A549 (cell line): ENCODE measurements around the gene NDUFB2.

Source experiments
- BHLHE40 ChIP-seq: IDR thresholded peaks from 2 replicates; pipeline ENCODE4 v1.6.1; 2012; ENCODE audit warnings: low read depth, low read length, inconsistent platforms
- CBX8 ChIP-seq: fragments of 200-600 bp; sonication (generic); IDR thresholded peaks from 2 replicates; pipeline ENCODE4 v1.6.1; 2016
- CEBPB ChIP-seq, 2 experiments: fragments of >200 bp in 1 of 2; sonication (Bioruptor Twin) in 1 of 2; formaldehyde crosslinking in 1 of 2; IDR thresholded peaks; 2 replicates each; pipeline ENCODE4 v1.6.1; 2012 to 2016
- CHD2 ChIP-seq: fragments of 150-350 bp; IDR thresholded peaks from 2 replicates; pipeline ENCODE4 v1.6.1; 2014; ENCODE audit warnings: low read length; ENCODE audit not compliant: partially characterized antibody
- EP300 ChIP-seq, 2 experiments: fragments of >200 bp; sonication (Bioruptor Twin); formaldehyde crosslinking; IDR thresholded peaks; 2 replicates in 1 of 2; 3 replicates in 1 of 2; pipeline ENCODE4 v1.6.1; 2016 to 2017
- HDAC2 ChIP-seq: fragments of 200-600 bp; sonication (generic); IDR thresholded peaks from 2 replicates; pipeline ENCODE4 v1.6.1; 2016
- HEYL ChIP-seq: fragments of 250-450 bp; sonication (Bioruptor Pico); IDR thresholded peaks from 2 replicates; pipeline ENCODE4 v1.8.0; 2021; ENCODE audit warnings: mild to moderate bottlenecking, moderate library complexity
- KDM1A ChIP-seq: fragments of 200-600 bp; sonication (generic); IDR thresholded peaks from 2 replicates; pipeline ENCODE4 v1.6.1; 2016; ENCODE audit warnings: low read depth, mild to moderate bottlenecking
- POLR2A ChIP-seq: IDR thresholded peaks from 2 replicates; pipeline ENCODE4 v1.6.1; 2012; ENCODE audit warnings: mild to moderate bottlenecking, low read length
- RAD21 ChIP-seq, 2 experiments: fragments of >200 bp in 1 of 2; sonication (Bioruptor Twin) in 1 of 2; formaldehyde crosslinking in 1 of 2; IDR thresholded peaks in 1 of 2; conservative IDR thresholded peaks in 1 of 2; 2 replicates in 1 of 2; 3 replicates in 1 of 2; pipeline ENCODE4 v1.6.1; 2012 to 2018; ENCODE audit warnings: inconsistent platforms in 1 of 2
- RNF2 ChIP-seq: fragments of 200-600 bp; sonication (generic); IDR thresholded peaks from 2 replicates; pipeline ENCODE4 v1.6.1; 2016; ENCODE audit warnings: low read depth, mild to moderate bottlenecking, antibody characterized with exemption, moderate library complexity, borderline replicate concordance
- TF ChIP-seq, protein P1 (sequence below): fragments of 200-600 bp; sonication (generic); IDR thresholded peaks from 2 replicates; pipeline ENCODE4 v1.6.1; 2016; ENCODE audit warnings: antibody characterized with exemption, mild to moderate bottlenecking, moderate library complexity
- TF ChIP-seq, protein P2 (sequence below): fragments of >200 bp; sonication (Bioruptor Twin); formaldehyde crosslinking; IDR thresholded peaks from 3 replicates; pipeline ENCODE4 v1.5.1; 2016
- TF ChIP-seq, protein P3 (sequence below): fragments of 250-450 bp; sonication (Bioruptor Pico); IDR thresholded peaks from 2 replicates; pipeline ENCODE4 v1.5.0; 2021; ENCODE audit warnings: mild to moderate bottlenecking, moderate library complexity, borderline replicate concordance

DNA sequence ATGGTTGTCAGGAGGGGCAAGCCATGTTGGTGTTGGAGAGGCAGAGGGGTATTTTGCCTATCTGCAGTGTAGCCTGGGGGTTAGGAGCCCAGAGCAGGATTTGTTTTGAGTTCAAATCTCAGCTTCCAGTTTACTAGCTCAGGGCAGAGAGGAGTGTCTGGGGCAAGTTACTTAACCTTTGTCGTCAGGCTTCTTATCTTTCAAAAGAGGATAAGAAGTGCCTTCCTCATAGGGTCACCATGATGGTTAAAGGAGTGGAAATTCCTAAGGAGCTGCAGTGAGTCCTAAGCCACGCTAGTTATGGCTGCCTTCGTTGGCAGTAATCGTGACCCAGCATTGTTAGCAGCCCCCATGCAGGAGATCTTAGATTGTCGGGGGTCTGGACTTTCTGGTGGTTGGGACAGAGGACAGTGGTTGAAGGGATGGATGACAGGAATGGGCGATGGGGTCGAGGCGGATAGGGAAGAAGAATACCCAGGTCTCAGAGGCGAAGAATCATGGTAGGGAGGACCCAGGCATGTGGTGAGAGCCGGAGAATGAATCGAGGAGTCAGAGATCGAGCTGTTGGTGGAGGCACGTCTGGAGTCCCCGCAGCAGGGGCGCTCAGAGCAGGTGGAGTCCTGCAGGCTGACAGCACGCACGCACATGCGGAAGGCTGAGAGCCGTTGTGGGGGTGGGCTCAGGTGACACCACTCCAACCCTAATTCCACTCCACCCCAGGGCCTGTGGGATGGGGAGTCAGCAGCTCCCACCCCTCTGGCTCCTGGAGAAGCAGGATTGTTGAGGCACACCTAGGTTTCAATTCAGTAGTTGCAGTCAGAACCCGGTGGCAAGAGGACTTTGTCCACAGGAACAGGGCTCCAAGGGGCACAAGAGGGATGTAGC is 12.2 kb upstream of the NDUFB2 start:
- TF ChIP-seq, protein P1, sequence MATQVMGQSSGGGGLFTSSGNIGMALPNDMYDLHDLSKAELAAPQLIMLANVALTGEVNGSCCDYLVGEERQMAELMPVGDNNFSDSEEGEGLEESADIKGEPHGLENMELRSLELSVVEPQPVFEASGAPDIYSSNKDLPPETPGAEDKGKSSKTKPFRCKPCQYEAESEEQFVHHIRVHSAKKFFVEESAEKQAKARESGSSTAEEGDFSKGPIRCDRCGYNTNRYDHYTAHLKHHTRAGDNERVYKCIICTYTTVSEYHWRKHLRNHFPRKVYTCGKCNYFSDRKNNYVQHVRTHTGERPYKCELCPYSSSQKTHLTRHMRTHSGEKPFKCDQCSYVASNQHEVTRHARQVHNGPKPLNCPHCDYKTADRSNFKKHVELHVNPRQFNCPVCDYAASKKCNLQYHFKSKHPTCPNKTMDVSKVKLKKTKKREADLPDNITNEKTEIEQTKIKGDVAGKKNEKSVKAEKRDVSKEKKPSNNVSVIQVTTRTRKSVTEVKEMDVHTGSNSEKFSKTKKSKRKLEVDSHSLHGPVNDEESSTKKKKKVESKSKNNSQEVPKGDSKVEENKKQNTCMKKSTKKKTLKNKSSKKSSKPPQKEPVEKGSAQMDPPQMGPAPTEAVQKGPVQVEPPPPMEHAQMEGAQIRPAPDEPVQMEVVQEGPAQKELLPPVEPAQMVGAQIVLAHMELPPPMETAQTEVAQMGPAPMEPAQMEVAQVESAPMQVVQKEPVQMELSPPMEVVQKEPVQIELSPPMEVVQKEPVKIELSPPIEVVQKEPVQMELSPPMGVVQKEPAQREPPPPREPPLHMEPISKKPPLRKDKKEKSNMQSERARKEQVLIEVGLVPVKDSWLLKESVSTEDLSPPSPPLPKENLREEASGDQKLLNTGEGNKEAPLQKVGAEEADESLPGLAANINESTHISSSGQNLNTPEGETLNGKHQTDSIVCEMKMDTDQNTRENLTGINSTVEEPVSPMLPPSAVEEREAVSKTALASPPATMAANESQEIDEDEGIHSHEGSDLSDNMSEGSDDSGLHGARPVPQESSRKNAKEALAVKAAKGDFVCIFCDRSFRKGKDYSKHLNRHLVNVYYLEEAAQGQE: no peak
- no peak for TF ChIP-seq BHLHE40
- TF ChIP-seq POLR2A: no peak
- TF ChIP-seq HEYL (CRISPR knock-in tag): no peak
- TF ChIP-seq CEBPB (IDR thresholded peaks at IDR 0.05): no peak
- no peak for TF ChIP-seq HDAC2
- TF ChIP-seq, protein P2, sequence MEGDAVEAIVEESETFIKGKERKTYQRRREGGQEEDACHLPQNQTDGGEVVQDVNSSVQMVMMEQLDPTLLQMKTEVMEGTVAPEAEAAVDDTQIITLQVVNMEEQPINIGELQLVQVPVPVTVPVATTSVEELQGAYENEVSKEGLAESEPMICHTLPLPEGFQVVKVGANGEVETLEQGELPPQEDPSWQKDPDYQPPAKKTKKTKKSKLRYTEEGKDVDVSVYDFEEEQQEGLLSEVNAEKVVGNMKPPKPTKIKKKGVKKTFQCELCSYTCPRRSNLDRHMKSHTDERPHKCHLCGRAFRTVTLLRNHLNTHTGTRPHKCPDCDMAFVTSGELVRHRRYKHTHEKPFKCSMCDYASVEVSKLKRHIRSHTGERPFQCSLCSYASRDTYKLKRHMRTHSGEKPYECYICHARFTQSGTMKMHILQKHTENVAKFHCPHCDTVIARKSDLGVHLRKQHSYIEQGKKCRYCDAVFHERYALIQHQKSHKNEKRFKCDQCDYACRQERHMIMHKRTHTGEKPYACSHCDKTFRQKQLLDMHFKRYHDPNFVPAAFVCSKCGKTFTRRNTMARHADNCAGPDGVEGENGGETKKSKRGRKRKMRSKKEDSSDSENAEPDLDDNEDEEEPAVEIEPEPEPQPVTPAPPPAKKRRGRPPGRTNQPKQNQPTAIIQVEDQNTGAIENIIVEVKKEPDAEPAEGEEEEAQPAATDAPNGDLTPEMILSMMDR: no peak
- no peak for TF ChIP-seq EP300 (IDR thresholded peaks at IDR 0.05)
- no peak for TF ChIP-seq RAD21 (conservative IDR thresholded peaks at IDR 0.05 in 1 of 2, IDR thresholded peaks at IDR 0.05 in 1 of 2)
- TF ChIP-seq, protein P3, sequence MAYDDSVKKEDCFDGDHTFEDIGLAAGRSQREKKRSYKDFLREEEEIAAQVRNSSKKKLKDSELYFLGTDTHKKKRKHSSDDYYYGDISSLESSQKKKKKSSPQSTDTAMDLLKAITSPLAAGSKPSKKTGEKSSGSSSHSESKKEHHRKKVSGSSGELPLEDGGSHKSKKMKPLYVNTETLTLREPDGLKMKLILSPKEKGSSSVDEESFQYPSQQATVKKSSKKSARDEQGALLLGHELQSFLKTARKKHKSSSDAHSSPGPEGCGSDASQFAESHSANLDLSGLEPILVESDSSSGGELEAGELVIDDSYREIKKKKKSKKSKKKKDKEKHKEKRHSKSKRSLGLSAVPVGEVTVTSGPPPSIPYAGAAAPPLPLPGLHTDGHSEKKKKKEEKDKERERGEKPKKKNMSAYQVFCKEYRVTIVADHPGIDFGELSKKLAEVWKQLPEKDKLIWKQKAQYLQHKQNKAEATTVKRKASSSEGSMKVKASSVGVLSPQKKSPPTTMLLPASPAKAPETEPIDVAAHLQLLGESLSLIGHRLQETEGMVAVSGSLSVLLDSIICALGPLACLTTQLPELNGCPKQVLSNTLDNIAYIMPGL (CRISPR knock-in tag): no peak
- no peak for TF ChIP-seq KDM1A
- no peak for TF ChIP-seq CHD2
- TF ChIP-seq CBX8: no peak
- no peak for TF ChIP-seq RNF2
